H1 (cell line): ENCODE data around the gene KLHL2. TPM values are rescaled to one million over a fixed set of nuclear protein-coding genes. Genes with fewer than 3 reads are reported as not detected.

ENCODE experiments used
- CTCF ChIA-PET: fragments of 300-600 bp; sonication (Branson Sonifier 250); formaldehyde crosslinking; loops from one replicate; lab custom pipeline; 2021; ENCODE audit not compliant: partially characterized antibody; lab: Charles Lee
- POLR2A ChIA-PET: fragments of 300-600 bp; sonication (Branson Sonifier 250); formaldehyde crosslinking; loops from one replicate; lab custom pipeline; 2021; ENCODE audit warnings: inconsistent platforms; ENCODE audit not compliant: partially characterized antibody; lab: Charles Lee
- DNase-seq, 2 experiments: peaks; one replicate each; pipeline versions ENCODE4 v3.0.0 to v3.0.0-alpha.2; 2010 to 2022; ENCODE audit warnings: low spot score in 2 of 2, low read depth in 1 of 2, mixed read lengths in 1 of 2
- FAIRE-seq: peaks from 2 replicates; lab custom pipeline; 2011; peaks lifted over from hg19 to GRCh38; lab: Jason Lieb, UNC
- H2AFZ ChIP-seq: 2 replicates; pipeline ENCODE4 v1.8.1; 2012; ENCODE audit warnings: low read length, inconsistent platforms
- H2AK5ac ChIP-seq: 2 replicates; pipeline ENCODE4 v1.6.1; 2013; ENCODE audit warnings: low read depth, low read length
- H2BK120ac ChIP-seq: replicated peaks from 2 replicates; pipeline ENCODE3; 2013; ENCODE audit warnings: low read depth, low read length, inconsistent platforms
- H2BK12ac ChIP-seq: 2 replicates; pipeline ENCODE4 v1.6.1; 2013; ENCODE audit warnings: low read depth, low read length
- H2BK15ac ChIP-seq: 2 replicates; pipeline ENCODE4 v1.6.1; 2013; ENCODE audit warnings: low read length
- H2BK20ac ChIP-seq: 2 replicates; pipeline ENCODE4 v1.6.1; 2013; ENCODE audit warnings: low read length
- H2BK5ac ChIP-seq: 2 replicates; pipeline ENCODE4 v1.6.1; 2013; ENCODE audit warnings: low read depth, low read length
- H3K14ac ChIP-seq: 2 replicates; pipeline ENCODE4 v1.6.1; 2013; ENCODE audit warnings: inconsistent platforms; ENCODE audit not compliant: insufficient read length
- H3K18ac ChIP-seq: 2 replicates; pipeline ENCODE4 v1.6.1; 2013; ENCODE audit warnings: low read length; ENCODE audit errors: extremely low read depth
- H3K23ac ChIP-seq: 2 replicates; pipeline ENCODE4 v1.6.1; 2013; ENCODE audit warnings: inconsistent platforms; ENCODE audit not compliant: insufficient read length
- H3K23me2 ChIP-seq: 2 replicates; pipeline ENCODE4 v1.6.1; 2013; ENCODE audit warnings: low read depth, low read length
- H3K27ac ChIP-seq: 2 replicates; pipeline ENCODE4 v1.6.1; 2011; ENCODE audit warnings: low read depth, low read length, inconsistent platforms
- H3K27me3 ChIP-seq, 4 experiments: replicated peaks in 1 of 4; 1 replicate in 1 of 4; 2 replicates in 3 of 4; pipeline versions ENCODE4 v1.6.1 to v1.8.1; 2011 to 2013; ENCODE audit warnings: low read length in 3 of 4, mild to moderate bottlenecking in 3 of 4, inconsistent platforms in 2 of 4, mixed read lengths in 2 of 4, moderate library complexity in 1 of 4; ENCODE audit not compliant: control insufficient read depth in 3 of 4, insufficient read depth in 3 of 4; ENCODE audit errors: extremely low read depth in 1 of 4
- H3K36me3 ChIP-seq, 4 experiments: 2 replicates each; pipeline versions ENCODE4 v1.6.1 to v1.8.1; 2011 to 2013; ENCODE audit warnings: mild to moderate bottlenecking in 4 of 4, low read length in 3 of 4, moderate library complexity in 2 of 4, control low read depth in 1 of 4, inconsistent platforms in 1 of 4; ENCODE audit not compliant: insufficient read depth in 4 of 4, control insufficient read depth in 2 of 4
- H3K4ac ChIP-seq: replicated peaks from 2 replicates; pipeline ENCODE3; 2013; ENCODE audit warnings: low read length, low read depth, mixed read lengths, inconsistent platforms; ENCODE audit not compliant: insufficient read length
- H3K4me1 ChIP-seq, 4 experiments: replicated peaks in 1 of 4; 1 replicate in 1 of 4; 2 replicates in 3 of 4; pipeline versions ENCODE4 v1.6.1 to v1.8.1; 2011 to 2013; ENCODE audit warnings: low read length in 3 of 4, inconsistent platforms in 2 of 4, mixed read lengths in 1 of 4; ENCODE audit not compliant: insufficient read depth in 4 of 4, control insufficient read depth in 3 of 4
- H3K4me2 ChIP-seq, 2 experiments: 2 replicates each; pipeline versions ENCODE4 v1.6.1 to v1.8.1; 2011 to 2013; ENCODE audit warnings: low read depth in 2 of 2, low read length in 2 of 2, control low read depth in 1 of 2, inconsistent platforms in 1 of 2, mild to moderate bottlenecking in 1 of 2; ENCODE audit not compliant: insufficient read depth in 1 of 2
- H3K4me3 ChIP-seq, 4 experiments: fragments of 200-600, 300-600 bp in 1 of 4; sonication (generic), shearing (Covaris generic), sonication (Bioruptor Twin) in 1 of 4; 2 replicates each; pipeline versions ENCODE4 v1.5.1 to v1.8.1; 2011 to 2016; ENCODE audit warnings: low read length in 4 of 4, low read depth in 3 of 4, control low read depth in 2 of 4, inconsistent platforms in 2 of 4, mild to moderate bottlenecking in 2 of 4, mixed read lengths in 1 of 4, moderate library complexity in 1 of 4; ENCODE audit not compliant: insufficient read depth in 2 of 4; ENCODE audit errors: extremely low read depth in 1 of 4
- H3K56ac ChIP-seq: replicated peaks from 2 replicates; pipeline ENCODE3; 2013; ENCODE audit warnings: low read depth, mild to moderate bottlenecking, mixed read lengths, low read length, inconsistent platforms; ENCODE audit not compliant: insufficient read length
- H3K79me1 ChIP-seq: 2 replicates; pipeline ENCODE4 v1.6.1; 2013; ENCODE audit warnings: low read depth, low read length, control low read depth
- H3K79me2 ChIP-seq, 2 experiments: 2 replicates each; pipeline versions ENCODE4 v1.6.1 to v1.8.1; 2012 to 2013; ENCODE audit warnings: low read length in 2 of 2, mild to moderate bottlenecking in 2 of 2, inconsistent platforms in 1 of 2; ENCODE audit not compliant: insufficient read depth in 2 of 2, control insufficient read depth in 1 of 2
- H3K9ac ChIP-seq, 4 experiments: replicated peaks in 1 of 4; 1 replicate in 1 of 4; 2 replicates in 3 of 4; pipeline versions ENCODE4 v1.6.1 to v1.8.1; 2011 to 2013; ENCODE audit warnings: low read depth in 3 of 4, low read length in 3 of 4, control low read depth in 2 of 4, mild to moderate bottlenecking in 2 of 4, moderate library complexity in 2 of 4, inconsistent platforms in 1 of 4; ENCODE audit errors: extremely low read depth in 1 of 4
- H3K9me3 ChIP-seq, 2 experiments: 2 replicates each; pipeline versions ENCODE4 v1.6.1 to v1.8.1; 2012 to 2013; ENCODE audit warnings: mild to moderate bottlenecking in 2 of 2, moderate library complexity in 2 of 2, control low read depth in 1 of 2, inconsistent platforms in 1 of 2, low read depth in 1 of 2, low read length in 1 of 2, mixed read lengths in 1 of 2; ENCODE audit not compliant: insufficient read depth in 2 of 2
- H4K20me1 ChIP-seq, 2 experiments: replicated peaks in 1 of 2; 2 replicates each; pipeline versions ENCODE3 to v1.8.1; 2011 to 2013; ENCODE audit warnings: inconsistent platforms in 2 of 2, low read length in 2 of 2, mild to moderate bottlenecking in 1 of 2; ENCODE audit not compliant: insufficient read depth in 2 of 2, control insufficient read depth in 1 of 2
- H4K5ac ChIP-seq: 2 replicates; pipeline ENCODE4 v1.6.1; 2013; ENCODE audit warnings: low read length, low read depth, mixed read lengths, inconsistent platforms; ENCODE audit not compliant: insufficient read length
- H4K8ac ChIP-seq: 2 replicates; pipeline ENCODE4 v1.8.0; 2013; ENCODE audit warnings: mild to moderate bottlenecking, moderate library complexity, low read length, inconsistent platforms; ENCODE audit not compliant: insufficient read depth; ENCODE audit errors: extremely low read depth
- H4K91ac ChIP-seq: replicated peaks from 2 replicates; pipeline ENCODE3; 2013; ENCODE audit warnings: low read length, mixed read lengths, inconsistent platforms; ENCODE audit not compliant: insufficient read length
- BCL11A ChIP-seq, 2 experiments: IDR thresholded peaks; one replicate each; pipeline ENCODE4 v1.6.1; 2011; ENCODE audit warnings: low read depth in 2 of 2, low read length in 2 of 2, mild to moderate bottlenecking in 2 of 2
- CTCF ChIP-seq, 3 experiments: IDR thresholded peaks; 1 replicate in 2 of 3; 2 replicates in 1 of 3; pipeline versions ENCODE4 v1.5.1 to v1.6.1; 2011; ENCODE audit warnings: low read length in 3 of 3, mild to moderate bottlenecking in 3 of 3, inconsistent platforms in 2 of 3, low read depth in 1 of 3, moderate library complexity in 1 of 3; ENCODE audit not compliant: insufficient read depth in 1 of 3; ENCODE audit errors: control extremely low read depth in 1 of 3
- EP300 ChIP-seq, 2 experiments: IDR thresholded peaks; 1 replicate in 1 of 2; 2 replicates in 1 of 2; pipeline ENCODE4 v1.6.1; 2011 to 2012; ENCODE audit warnings: low read depth in 2 of 2, low read length in 2 of 2, mild to moderate bottlenecking in 2 of 2, borderline replicate concordance in 1 of 2, inconsistent platforms in 1 of 2, moderate library complexity in 1 of 2
- GABPA ChIP-seq: IDR thresholded peaks from 2 replicates; pipeline ENCODE4 v1.6.1; 2011; ENCODE audit warnings: mild to moderate bottlenecking, low read length, moderate library complexity, borderline replicate concordance; ENCODE audit not compliant: insufficient read depth
- POLR2AphosphoS5 ChIP-seq: IDR thresholded peaks from 2 replicates; pipeline ENCODE4 v1.6.1; 2011; ENCODE audit warnings: low read depth, low read length
- POU5F1 ChIP-seq: IDR thresholded peaks from 2 replicates; pipeline ENCODE4 v1.6.1; 2011; ENCODE audit warnings: low read depth, mild to moderate bottlenecking, low read length, moderate library complexity
- RFX5 ChIP-seq: IDR thresholded peaks from 2 replicates; pipeline ENCODE4 v1.6.1; 2011; ENCODE audit warnings: low read depth, low read length, improper control_type of control experiment, borderline replicate concordance
- SIX5 ChIP-seq: IDR thresholded peaks from 2 replicates; pipeline ENCODE4 v1.6.1; 2011; ENCODE audit warnings: mild to moderate bottlenecking, low read depth, low read length
- USF2 ChIP-seq: IDR thresholded peaks from 2 replicates; pipeline ENCODE4 v1.6.1; 2011; ENCODE audit warnings: low read length, improper control_type of control experiment
- whole genome bisulfite sequencing, 2 experiments: shearing (Covaris generic) in 1 of 2; methylation state at CpG; one replicate each; pipeline versions ENCODE4 v1.1.6 to v1.1.7; 2013 to 2015; ENCODE audit warnings: low lambda C conversion rate in 2 of 2, mixed read lengths in 2 of 2, inconsistent platforms in 1 of 2, low coverage in 1 of 2, missing lambda C conversion rate in 1 of 2; ENCODE audit not compliant: insufficient replicate concordance in 2 of 2, insufficient coverage in 1 of 2, insufficient read length in 1 of 2; ENCODE audit errors: extremely low coverage in 1 of 2, missing lambda C conversion rate in 1 of 2; 5-methylcytosine and 5-hydroxymethylcytosine counted together
- polyA plus RNA-seq, 7 experiments: library from polyadenylated mRNA; depleted of rRNA in 3 of 7; stranded (reverse) in 5 of 7; unstranded in 2 of 7; fragments of >200 nt in 5 of 7; fragments of 200-250 nt in 2 of 7; gene quantifications; 1 replicate in 5 of 7; 2 replicates in 1 of 7; 4 replicates in 1 of 7; pipeline versions ENCODE4 v1.2.1 to v1.2.3, GENCODE V29; 2011 to 2013; ENCODE audit warnings: missing spikeins in 2 of 7, mixed read lengths in 2 of 7
- total RNA-seq: library from RNA; stranded (reverse); fragmentation: NEBNext Ultra II Directional; extraction: Animal tissue kit (Norgen Biotek cat#: 25700); gene quantifications from 2 replicates; pipeline ENCODE4 v1.2.1, GENCODE V29; 2021

KLHL2 gene
- total and polyA plus RNA-seq, 2 of the 8 experiments (the other 6 are each of a cell fraction or from before 2014, with no cell fraction given) = 5.2 to 12.0 TPM

GRCh38 chr4:165293927-165294649 is 86.7 kb downstream of the KLHL2 start:
- Histone ChIP-seq H3K4me3 (no peak overlapping the region), H2BK15ac (no peak overlapping the region), H3K4me1 (no peaks in the 10 kb centered on the region), H3K23me2 (no peaks in the 10 kb centered on the region), H3K9me3 (no peaks in the 10 kb centered on the region), H2BK120ac (no peak overlapping the region), H3K4me2 (no peak overlapping the region), H3K79me2 (no peaks in the 10 kb centered on the region; a peak in 1 of 4 replicates), H3K79me1 (no peaks in the 10 kb centered on the region), H4K8ac (no peak overlapping the region), H2BK20ac (no peak overlapping the region), H2AK5ac (no peak overlapping the region), H3K23ac (no peak overlapping the region), H3K18ac (no peak overlapping the region), H2AFZ (no peak overlapping the region), H3K56ac (no peak overlapping the region), H4K91ac (no peak overlapping the region), H3K27ac (no peak overlapping the region), H2BK5ac (no peak overlapping the region), H3K9ac (no peak overlapping the region), H4K5ac (no peak overlapping the region), H3K27me3 (no peaks in the 10 kb centered on the region), H3K36me3 (peaks cover 0 to 7% (median 2%) of the 10 kb centered on the region in 4 experiments; a peak in 2 of 8 replicates), H3K14ac (no peak overlapping the region), H3K4ac (no peak overlapping the region), H4K20me1 (no peaks in the 10 kb centered on the region), H2BK12ac (no peak overlapping the region)
- ChIA-PET CTCF (interaction anchor here (1.0 kb wide), 1 partner anchor 163 kb away, joined by 4 read pairs; no protein-coding TSS in a partner anchor), POLR2A (no interaction called here)
- DNase-seq (no peak), FAIRE-seq (no peak)
- 97% methylated on average over 2 of the region's 2 CpGs; no CpG with 5 or more reads in 1 of the 2 experiments for WGBS, 2 experiments
- TF ChIP-seq RFX5 (no peak), USF2 (no peak), GABPA (no peak), EP300 (IDR thresholded peaks at IDR 0.05; ENCODE audit: borderline replicate concordance in 1 of 2, low read depth in 2 of 2, low read length in 2 of 2) (no peak), SIX5 (no peak), POLR2AphosphoS5 (no peak), BCL11A (IDR thresholded peaks at IDR 0.05; ENCODE audit: low read depth in 2 of 2, low read length in 2 of 2) (no peak), POU5F1 (no peak), CTCF (IDR thresholded peaks at IDR 0.05; ENCODE audit: control extremely low read depth in 1 of 3, insufficient read depth in 1 of 3, low read depth in 1 of 3, low read length in 3 of 3) (no peak)
